K562 (cell line): Measurements from ENCODE around the gene PYCR2.

Source experiments
- ARNT ChIP-seq, 2 experiments: fragments of 450-650 bp; IDR thresholded peaks; 2 replicates each; pipeline ENCODE4 v1.6.1; 2016; ENCODE audit warnings: mild to moderate bottlenecking in 1 of 2
- CBX8 ChIP-seq: fragments of 200-600 bp; sonication (generic); IDR thresholded peaks from 2 replicates; pipeline ENCODE4 v1.6.1; 2012; ENCODE audit warnings: borderline replicate concordance, mixed run types, low read depth, mild to moderate bottlenecking, moderate library complexity, mixed read lengths, low read length, control low read depth, inconsistent platforms; ENCODE audit not compliant: poor library complexity, severe bottlenecking; ENCODE audit errors: extremely low read depth
- CCAR2 ChIP-seq: fragments of 200-400 bp; formaldehyde crosslinking; IDR thresholded peaks from 2 replicates; pipeline ENCODE4 v1.6.1; 2017; ENCODE audit warnings: mild to moderate bottlenecking, low read depth, low read length
- E2F4 ChIP-seq: sonication (generic); formaldehyde crosslinking; IDR thresholded peaks from 2 replicates; pipeline ENCODE4 v1.8.0; 2022; ENCODE audit warnings: mild to moderate bottlenecking, low read depth, missing genetic modification reagents
- EP400 ChIP-seq: fragments of 450-650 bp; IDR thresholded peaks from 2 replicates; pipeline ENCODE4 v1.6.1; 2017; ENCODE audit warnings: antibody characterized with exemption, mild to moderate bottlenecking, moderate library complexity
- FOXJ3 ChIP-seq: sonication (generic); formaldehyde crosslinking; IDR thresholded peaks from 2 replicates; pipeline ENCODE4 v1.4.0; 2020; ENCODE audit warnings: mild to moderate bottlenecking, missing genetic modification reagents
- MAFK ChIP-seq: IDR thresholded peaks from 2 replicates; pipeline ENCODE4 v1.6.1; 2011; ENCODE audit warnings: low read length, improper control_type of control experiment
- MED1 ChIP-seq: sonication (generic); formaldehyde crosslinking; IDR thresholded peaks from 2 replicates; pipeline ENCODE4 v1.8.1; 2023; ENCODE audit warnings: missing genetic modification reagents, borderline replicate concordance
- MEF2A ChIP-seq: IDR thresholded peaks from 2 replicates; pipeline ENCODE4 v1.6.1; 2011; ENCODE audit warnings: low read depth, mild to moderate bottlenecking, low read length, moderate library complexity; ENCODE audit not compliant: control insufficient read depth
- NFYB ChIP-seq: IDR thresholded peaks from 2 replicates; pipeline ENCODE4 v1.6.1; 2011; ENCODE audit warnings: mild to moderate bottlenecking, moderate library complexity; ENCODE audit not compliant: insufficient read length; ENCODE audit errors: extremely low read depth
- RBFOX2 ChIP-seq: fragments of 200-400 bp; formaldehyde crosslinking; IDR thresholded peaks from 2 replicates; pipeline ENCODE4 v1.6.1; 2017; ENCODE audit warnings: low read depth, mild to moderate bottlenecking, low read length, moderate library complexity
- TF ChIP-seq, protein P1 (sequence below): fragments of 250-450 bp; sonication (Bioruptor Pico); IDR thresholded peaks from 2 replicates; pipeline ENCODE4 v1.4.0; 2020; ENCODE audit warnings: mild to moderate bottlenecking, moderate library complexity
- TF ChIP-seq, protein P2 (sequence below): sonication (generic); formaldehyde crosslinking; IDR thresholded peaks from 2 replicates; pipeline ENCODE4 v1.8.1; 2022; ENCODE audit warnings: missing genetic modification reagents

GRCh38 chr1:225908773-225909172 is 15.3 kb downstream of the PYCR2 start:
- TF ChIP-seq EP400: no peak
- no peak for TF ChIP-seq MED1 (CRISPR knock-in tag)
- TF ChIP-seq MEF2A: no peak
- no peak for TF ChIP-seq RBFOX2
- TF ChIP-seq NFYB: no peak
- TF ChIP-seq MAFK: no peak
- TF ChIP-seq CBX8: no peak
- TF ChIP-seq CCAR2: no peak
- TF ChIP-seq, protein P1, sequence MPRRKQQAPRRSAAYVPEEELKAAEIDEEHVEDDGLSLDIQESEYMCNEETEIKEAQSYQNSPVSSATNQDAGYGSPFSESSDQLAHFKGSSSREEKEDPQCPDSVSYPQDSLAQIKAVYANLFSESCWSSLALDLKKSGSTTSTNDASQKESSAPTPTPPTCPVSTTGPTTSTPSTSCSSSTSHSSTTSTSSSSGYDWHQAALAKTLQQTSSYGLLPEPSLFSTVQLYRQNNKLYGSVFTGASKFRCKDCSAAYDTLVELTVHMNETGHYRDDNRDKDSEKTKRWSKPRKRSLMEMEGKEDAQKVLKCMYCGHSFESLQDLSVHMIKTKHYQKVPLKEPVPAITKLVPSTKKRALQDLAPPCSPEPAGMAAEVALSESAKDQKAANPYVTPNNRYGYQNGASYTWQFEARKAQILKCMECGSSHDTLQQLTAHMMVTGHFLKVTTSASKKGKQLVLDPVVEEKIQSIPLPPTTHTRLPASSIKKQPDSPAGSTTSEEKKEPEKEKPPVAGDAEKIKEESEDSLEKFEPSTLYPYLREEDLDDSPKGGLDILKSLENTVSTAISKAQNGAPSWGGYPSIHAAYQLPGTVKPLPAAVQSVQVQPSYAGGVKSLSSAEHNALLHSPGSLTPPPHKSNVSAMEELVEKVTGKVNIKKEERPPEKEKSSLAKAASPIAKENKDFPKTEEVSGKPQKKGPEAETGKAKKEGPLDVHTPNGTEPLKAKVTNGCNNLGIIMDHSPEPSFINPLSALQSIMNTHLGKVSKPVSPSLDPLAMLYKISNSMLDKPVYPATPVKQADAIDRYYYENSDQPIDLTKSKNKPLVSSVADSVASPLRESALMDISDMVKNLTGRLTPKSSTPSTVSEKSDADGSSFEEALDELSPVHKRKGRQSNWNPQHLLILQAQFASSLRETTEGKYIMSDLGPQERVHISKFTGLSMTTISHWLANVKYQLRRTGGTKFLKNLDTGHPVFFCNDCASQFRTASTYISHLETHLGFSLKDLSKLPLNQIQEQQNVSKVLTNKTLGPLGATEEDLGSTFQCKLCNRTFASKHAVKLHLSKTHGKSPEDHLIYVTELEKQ: no peak
- no peak for TF ChIP-seq FOXJ3 (CRISPR knock-in tag)
- TF ChIP-seq, protein P2, sequence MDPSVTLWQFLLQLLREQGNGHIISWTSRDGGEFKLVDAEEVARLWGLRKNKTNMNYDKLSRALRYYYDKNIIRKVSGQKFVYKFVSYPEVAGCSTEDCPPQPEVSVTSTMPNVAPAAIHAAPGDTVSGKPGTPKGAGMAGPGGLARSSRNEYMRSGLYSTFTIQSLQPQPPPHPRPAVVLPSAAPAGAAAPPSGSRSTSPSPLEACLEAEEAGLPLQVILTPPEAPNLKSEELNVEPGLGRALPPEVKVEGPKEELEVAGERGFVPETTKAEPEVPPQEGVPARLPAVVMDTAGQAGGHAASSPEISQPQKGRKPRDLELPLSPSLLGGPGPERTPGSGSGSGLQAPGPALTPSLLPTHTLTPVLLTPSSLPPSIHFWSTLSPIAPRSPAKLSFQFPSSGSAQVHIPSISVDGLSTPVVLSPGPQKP (CRISPR knock-in tag): no peak
- TF ChIP-seq ARNT (IDR thresholded peaks at IDR 0.05): no peak
- TF ChIP-seq E2F4 (CRISPR knock-in tag): no peak
